ENCODE measurements around the gene AKAP13.

The AKAP13 gene

DNA sequence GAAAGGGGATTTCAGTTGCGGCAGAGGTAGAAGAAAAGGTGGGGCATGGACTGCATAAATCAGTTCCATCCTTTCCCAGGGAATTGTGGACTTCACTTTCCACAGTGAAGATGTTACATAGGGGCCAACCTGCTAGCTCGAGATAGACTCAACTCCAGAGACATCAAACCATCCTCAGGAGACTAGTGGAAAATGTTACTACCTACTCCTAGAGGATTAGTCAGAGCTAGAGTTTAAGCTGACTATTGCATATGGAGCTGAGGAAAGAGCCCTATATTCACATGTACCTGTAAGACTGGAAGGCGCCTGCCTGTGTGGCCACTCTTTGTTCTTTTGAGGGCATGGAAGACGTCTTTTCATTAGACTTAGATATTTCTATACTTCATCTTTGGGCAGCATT lies 345.2 kb downstream of the AKAP13 start:
- peaks cover 5% of the 10 kb centered on the region for H3K4me1 Mint-ChIP-seq
- peak overlapping the region in 2 of 3 experiments; percentile 35 to 62 for H3K27ac Mint-ChIP-seq
- no peak overlapping the region for H3K4me3 Mint-ChIP-seq
- no peak for TF ChIP-seq CTCF (IDR thresholded peaks at IDR 0.05; ENCODE audit: unreplicated experiment in 3 of 3)
- H3K27me3 Mint-ChIP-seq (ENCODE audit: low read depth) = no peaks in the 10 kb centered on the region
- peaks cover 80% of the 10 kb centered on the region for H3K36me3 Mint-ChIP-seq (ENCODE audit: low read depth)
- peaks cover 2% of the 10 kb centered on the region for H3K9me3 Mint-ChIP-seq

DNA sequence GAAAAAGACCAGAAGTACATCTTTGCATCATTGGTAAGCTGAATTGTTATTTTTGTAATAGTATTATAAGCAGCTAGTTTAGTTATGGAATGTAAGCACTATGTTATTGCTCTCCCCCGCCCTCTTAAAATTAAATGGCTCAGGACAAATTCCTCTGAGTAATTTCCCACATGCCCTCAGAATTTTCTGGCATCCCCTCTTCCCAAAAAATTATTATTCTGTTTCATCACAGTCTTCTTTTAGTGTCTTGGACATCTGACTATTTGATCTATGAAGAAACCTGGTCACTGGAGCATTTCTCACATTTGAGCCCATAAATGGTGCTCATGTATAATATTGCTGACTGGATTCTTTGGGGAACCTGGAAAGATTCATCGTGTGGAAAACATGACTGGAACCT lies 346.1 kb downstream of the AKAP13 start:
- Mint-ChIP-seq H3K4me1 (peaks cover 5% of the 10 kb centered on the region), H3K36me3 (ENCODE audit: low read depth) (peaks cover 80% of the 10 kb centered on the region), H3K27ac (peak overlapping the region; percentile 6 to 74 (median 10)), H3K27me3 (ENCODE audit: low read depth) (no peaks in the 10 kb centered on the region), H3K4me3 (no peak overlapping the region), H3K9me3 (peaks cover 2% of the 10 kb centered on the region)
- TF ChIP-seq CTCF (IDR thresholded peaks at IDR 0.05; ENCODE audit: unreplicated experiment in 3 of 3) = no peak

DNA sequence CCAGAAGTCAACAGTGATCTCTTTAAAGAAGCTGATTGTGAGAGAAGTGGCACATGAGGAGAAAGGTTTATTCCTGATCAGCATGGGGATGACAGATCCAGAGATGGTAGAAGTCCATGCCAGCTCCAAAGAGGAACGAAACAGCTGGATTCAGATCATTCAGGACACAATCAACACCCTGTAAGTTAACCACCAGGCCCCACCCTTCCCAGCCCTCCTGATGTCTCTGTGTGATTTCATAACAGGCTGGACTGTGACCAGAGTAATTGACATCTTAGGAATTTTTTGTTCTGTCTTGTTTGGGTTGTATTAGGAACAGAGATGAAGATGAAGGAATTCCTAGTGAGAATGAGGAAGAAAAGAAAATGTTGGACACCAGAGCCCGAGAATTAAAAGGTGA lies 346.7 kb downstream of the AKAP13 start:
- H3K27ac Mint-ChIP-seq = peak overlapping the region in 2 of 3 experiments; percentile 10 to 74
- H3K4me3 Mint-ChIP-seq = no peak overlapping the region
- TF ChIP-seq CTCF (IDR thresholded peaks at IDR 0.05; ENCODE audit: unreplicated experiment in 3 of 3) = no peak
- peaks cover 2% of the 10 kb centered on the region for H3K9me3 Mint-ChIP-seq
- no peaks in the 10 kb centered on the region for H3K27me3 Mint-ChIP-seq (ENCODE audit: low read depth)
- peaks cover 5% of the 10 kb centered on the region for H3K4me1 Mint-ChIP-seq
- H3K36me3 Mint-ChIP-seq (ENCODE audit: low read depth) = peaks cover 80% of the 10 kb centered on the region

DNA sequence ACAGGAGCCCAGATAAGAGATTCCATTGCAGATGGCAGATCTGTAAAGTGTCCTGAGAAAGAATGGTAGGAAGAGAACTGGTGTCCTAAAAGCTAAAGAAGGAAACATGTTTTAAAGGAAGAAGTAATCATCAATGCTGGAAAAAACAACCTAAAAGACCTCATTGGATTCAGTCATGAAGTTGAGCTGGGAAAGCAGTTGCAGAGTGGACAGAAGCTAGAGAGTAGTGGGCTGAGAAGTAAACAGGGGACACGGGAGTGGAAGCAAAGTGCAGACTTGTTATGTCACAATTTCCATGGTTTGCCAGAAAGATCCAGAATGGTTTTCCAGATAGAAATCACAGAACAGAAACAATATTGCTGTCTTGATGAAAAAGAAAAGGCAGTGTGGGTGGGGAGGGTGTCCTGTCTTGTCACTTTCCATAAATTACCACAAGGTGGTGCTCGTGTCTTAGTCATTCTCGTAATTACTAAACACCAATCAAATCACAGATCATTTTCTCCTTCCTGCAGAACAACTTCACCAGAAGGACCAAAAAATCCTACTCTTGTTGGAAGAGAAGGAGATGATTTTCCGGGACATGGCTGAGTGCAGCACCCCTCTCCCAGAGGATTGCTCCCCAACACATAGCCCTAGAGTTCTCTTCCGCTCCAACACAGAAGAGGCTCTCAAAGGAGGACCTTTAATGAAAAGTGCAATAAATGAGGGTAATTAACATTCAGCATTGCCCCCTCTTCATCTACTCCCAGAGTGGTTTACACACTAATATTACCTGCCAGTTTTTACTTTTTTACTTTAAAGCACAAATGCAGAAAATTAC lies 349.8 kb downstream of the AKAP13 start:
- Mint-ChIP-seq H3K9me3 (peaks cover 23% of the 10 kb centered on the region), H3K27me3 (ENCODE audit: low read depth) (no peaks in the 10 kb centered on the region), H3K4me1 (peaks cover 5% of the 10 kb centered on the region), H3K4me3 (no peak overlapping the region), H3K36me3 (ENCODE audit: low read depth) (peaks cover 89% of the 10 kb centered on the region), H3K27ac (peak overlapping the region in 2 of 3 experiments; percentile 12 to 20)
- peak; percentile 72 to 78 (median 77) for TF ChIP-seq CTCF (IDR thresholded peaks at IDR 0.05; ENCODE audit: unreplicated experiment in 3 of 3)

DNA sequence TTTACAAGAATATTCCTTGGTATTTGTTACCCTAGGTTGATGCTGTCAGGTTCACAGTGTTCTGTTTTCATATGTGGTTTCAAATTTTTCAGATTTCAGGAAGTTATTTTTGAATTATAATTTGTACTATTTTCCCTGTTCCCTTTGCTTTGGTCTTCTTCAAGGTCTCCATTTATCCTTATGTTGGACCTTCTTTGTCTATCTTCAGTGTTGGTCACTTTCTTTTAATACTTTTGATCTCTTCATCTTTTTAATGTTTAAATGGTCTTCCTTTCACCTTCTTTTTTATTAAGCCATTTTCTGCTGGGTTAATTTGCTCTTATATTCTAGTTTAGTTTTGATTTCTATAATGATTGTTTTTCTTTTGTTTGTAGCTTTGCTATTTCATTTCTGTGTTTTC lies 353.0 kb downstream of the AKAP13 start:
- Mint-ChIP-seq H3K36me3 (ENCODE audit: low read depth) (peaks cover 96% of the 10 kb centered on the region), H3K4me1 (no peaks in the 10 kb centered on the region), H3K9me3 (peaks cover 25% of the 10 kb centered on the region), H3K4me3 (no peak overlapping the region), H3K27ac (no peak overlapping the region), H3K27me3 (ENCODE audit: low read depth) (no peaks in the 10 kb centered on the region)
- TF ChIP-seq CTCF (IDR thresholded peaks at IDR 0.05; ENCODE audit: unreplicated experiment in 3 of 3) = no peak

- Mint-ChIP-seq H3K4me3 (no peak overlapping the region), H3K27me3 (ENCODE audit: low read depth) (no peaks in the 10 kb centered on the region), H3K36me3 (ENCODE audit: low read depth) (peaks cover 94% of the 10 kb centered on the region), H3K27ac (no peak overlapping the region), H3K4me1 (peaks cover 15% of the 10 kb centered on the region), H3K9me3 (peaks cover 23% of the 10 kb centered on the region)
- no peak for TF ChIP-seq CTCF (IDR thresholded peaks at IDR 0.05; ENCODE audit: unreplicated experiment in 3 of 3)
Measured at GRCh38 chr15:85737061-85737460, 356.7 kb downstream of the AKAP13 start.
